GM23338 (cell line): ENCODE data around the gene WAPL. TPM values are rescaled to one million over a fixed set of nuclear protein-coding genes. Genes with fewer than 3 reads are reported as not detected.
A peak's percentile ranks its signal among the peaks of the same experiment; 100 is the strongest.

Source experiments
- ATAC-seq: fragments of 200-7000 bp; cut with Tn5 transposase; 3 replicates; pipeline ENCODE4 v1.9.1; 2020
- DNase-seq: peaks from one replicate; pipeline ENCODE4 v3.0.0-alpha.2; 2015; ENCODE audit warnings: low spot score
- H2AFZ ChIP-seq: fragments of 200-600 bp; sonication (generic); 2 replicates; pipeline ENCODE4 v1.8.0; 2016; ENCODE audit warnings: antibody characterized with exemption, mild to moderate bottlenecking, moderate library complexity
- H3F3A ChIP-seq: fragments of 200-600 bp; sonication (generic); replicated peaks from 2 replicates; pipeline ENCODE4 v1.8.0; 2017; ENCODE audit warnings: antibody characterized with exemption, mixed run types, low read depth
- H3K27ac ChIP-seq: fragments of 200-600 bp; sonication (generic); 2 replicates; pipeline ENCODE4 v1.6.1; 2016; ENCODE audit warnings: low read depth
- H3K27me3 ChIP-seq: fragments of 200-600 bp; sonication (generic); 2 replicates; pipeline ENCODE4 v1.8.0; 2016; ENCODE audit warnings: mild to moderate bottlenecking, mixed run types, moderate library complexity; ENCODE audit not compliant: insufficient read depth
- H3K36me3 ChIP-seq: fragments of 200-600 bp; sonication (generic); 2 replicates; pipeline ENCODE4 v1.8.0; 2016; ENCODE audit warnings: mild to moderate bottlenecking; ENCODE audit not compliant: insufficient read depth
- H3K4me1 ChIP-seq: fragments of 200-600 bp; sonication (generic); 2 replicates; pipeline ENCODE4 v1.8.0; 2016; ENCODE audit warnings: mild to moderate bottlenecking, moderate library complexity; ENCODE audit not compliant: insufficient read depth
- H3K4me2 ChIP-seq: fragments of 200-600 bp; sonication (generic); 2 replicates; pipeline ENCODE4 v1.7.1; 2017; ENCODE audit warnings: mixed run types
- H3K4me3 ChIP-seq: fragments of 200-600 bp; sonication (generic); 2 replicates; pipeline ENCODE4 v1.6.1; 2016; ENCODE audit warnings: mixed run types
- H3K79me2 ChIP-seq: fragments of 200-600 bp; sonication (generic); replicated peaks from 2 replicates; pipeline ENCODE4 v1.8.0; 2017; ENCODE audit warnings: mild to moderate bottlenecking; ENCODE audit not compliant: insufficient read depth
- H3K9me2 ChIP-seq: fragments of 200-600 bp; sonication (generic); 2 replicates; pipeline ENCODE4 v1.8.0; 2017; ENCODE audit not compliant: insufficient read depth
- H4K20me1 ChIP-seq: fragments of 200-600 bp; sonication (generic); replicated peaks from 2 replicates; pipeline ENCODE4 v1.8.0; 2017; ENCODE audit warnings: mild to moderate bottlenecking; ENCODE audit not compliant: insufficient read depth
- H3K27ac Mint-ChIP-seq: 2 replicates; pipeline ENCODE4 v1.8.0; 2020; ENCODE audit warnings: inconsistent platforms, mild to moderate bottlenecking, moderate library complexity, mixed read lengths
- H3K27me3 Mint-ChIP-seq: 3 replicates; pipeline ENCODE4 v1.8.0; 2022; ENCODE audit warnings: low read depth, mild to moderate bottlenecking, moderate library complexity, mixed read lengths, inconsistent platforms; ENCODE audit not compliant: insufficient read depth, poor library complexity
- H3K36me3 Mint-ChIP-seq: 3 replicates; pipeline ENCODE4 v1.8.0; 2021; ENCODE audit warnings: low read depth, mild to moderate bottlenecking, inconsistent platforms, moderate library complexity, mixed read lengths
- H3K4me1 Mint-ChIP-seq: 3 replicates; pipeline ENCODE4 v1.8.0; 2020; ENCODE audit warnings: mild to moderate bottlenecking, inconsistent platforms, mixed read lengths
- H3K4me3 Mint-ChIP-seq: 3 replicates; pipeline ENCODE4 v1.8.0; 2021; ENCODE audit warnings: moderate library complexity, mild to moderate bottlenecking, inconsistent platforms, mixed read lengths
- H3K9me3 Mint-ChIP-seq: 3 replicates; pipeline ENCODE4 v1.8.0; 2020; ENCODE audit warnings: moderate library complexity, mild to moderate bottlenecking, inconsistent platforms, mixed read lengths
- CREB1 ChIP-seq: fragments of 250-450 bp; sonication (Bioruptor Pico); IDR thresholded peaks from 2 replicates; pipeline ENCODE4 v1.5.0; 2020; ENCODE audit warnings: low read depth, mild to moderate bottlenecking, moderate library complexity
- EZH2 ChIP-seq: fragments of 200-600 bp; sonication (generic); IDR thresholded peaks from one replicate; pipeline ENCODE4 v1.8.0; 2017; ENCODE audit warnings: antibody characterized with exemption, mild to moderate bottlenecking, low read depth; ENCODE audit not compliant: unreplicated experiment
- EZH2phosphoT487 ChIP-seq: fragments of 200-600 bp; sonication (generic); IDR thresholded peaks from one replicate; pipeline ENCODE4 v1.8.1; 2018; ENCODE audit warnings: antibody characterized with exemption; ENCODE audit not compliant: unreplicated experiment
- JUNB ChIP-seq: IDR thresholded peaks from one replicate; pipeline ENCODE4 v1.6.1; 2016; ENCODE audit warnings: antibody characterized with exemption; ENCODE audit not compliant: unreplicated experiment
- NANOG ChIP-seq: IDR thresholded peaks from 2 replicates; pipeline ENCODE4 v1.6.1; 2016; ENCODE audit warnings: antibody characterized with exemption, borderline replicate concordance
- POLR2AphosphoS5 ChIP-seq: IDR thresholded peaks from 2 replicates; pipeline ENCODE4 v1.6.1; 2016; ENCODE audit warnings: antibody characterized with exemption, low read depth
- STAT1 ChIP-seq: IDR thresholded peaks from one replicate; pipeline ENCODE4 v1.6.1; 2016; ENCODE audit warnings: antibody characterized with exemption; ENCODE audit not compliant: unreplicated experiment
- ZNF114 ChIP-seq: fragments of 250-450 bp; sonication (Bioruptor Pico); IDR thresholded peaks from 2 replicates; pipeline ENCODE4 v1.5.0; 2020; ENCODE audit warnings: mild to moderate bottlenecking, moderate library complexity
- ZNF331 ChIP-seq: fragments of 250-450 bp; sonication (Bioruptor Pico); IDR thresholded peaks from 2 replicates; pipeline ENCODE4 v1.5.0; 2020; ENCODE audit warnings: low read depth, mild to moderate bottlenecking, moderate library complexity
- polyA plus RNA-seq: library from polyadenylated mRNA; unstranded; fragments of >200 nt; fragmentation: Nextera tagmentation; extraction: Ambion mirVana; gene quantifications from 2 replicates; pipeline ENCODE4 v1.2.1, GENCODE V29; 2016
- total RNA-seq: library from RNA; depleted of rRNA; stranded (reverse); fragments of >200 nt; shearing (Covaris generic); gene quantifications from 2 replicates; pipeline ENCODE4 v1.2.3, GENCODE V29; 2014
- TF ChIP-seq, protein P1 (sequence below): IDR thresholded peaks from 2 replicates; pipeline ENCODE4 v1.6.1; 2016; ENCODE audit warnings: antibody characterized with exemption
- TF ChIP-seq, protein P2 (sequence below): IDR thresholded peaks from one replicate; pipeline ENCODE4 v1.6.1; 2018; ENCODE audit warnings: antibody characterized with exemption; ENCODE audit not compliant: unreplicated experiment
- TF ChIP-seq, protein P3 (sequence below): fragments of 250-450 bp; sonication (Bioruptor Pico); IDR thresholded peaks from 2 replicates; pipeline ENCODE4 v1.5.0; 2020; ENCODE audit warnings: mild to moderate bottlenecking, moderate library complexity
- TF ChIP-seq, protein P4 (sequence below), 2 experiments: fragments of 200-600 bp in 1 of 2; sonication (generic) in 1 of 2; conservative IDR thresholded peaks; 2 replicates each; pipeline versions ENCODE4 v1.5.1 to v1.6.1; 2016 to 2017; ENCODE audit warnings: antibody characterized with exemption in 2 of 2, low read depth in 2 of 2, mild to moderate bottlenecking in 2 of 2, moderate library complexity in 1 of 2

The WAPL gene
- total and polyA plus RNA-seq, 2 experiments from 2014 or later = 25.2 to 60.8 TPM

DNA sequence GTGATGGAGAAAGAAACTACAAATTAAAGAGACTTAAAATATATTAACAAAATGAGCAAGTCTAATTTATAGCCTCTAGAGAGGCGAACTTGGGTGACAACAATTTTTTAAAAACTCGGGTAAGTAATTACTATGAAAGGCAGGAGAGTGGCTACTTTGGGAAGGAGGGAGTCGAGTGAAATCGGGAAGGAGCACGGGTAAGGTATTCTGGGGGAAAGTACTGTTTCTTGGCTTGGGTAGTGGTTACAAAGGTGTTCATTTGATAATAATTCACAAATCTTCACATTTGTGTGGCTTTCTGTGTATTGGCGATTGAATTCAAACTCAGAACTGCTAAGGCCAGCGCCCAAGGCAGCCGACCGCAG lies 122.1 kb downstream of the WAPL start:
- H3K9me3 Mint-ChIP-seq = no peaks in the 10 kb centered on the region
- H3K4me1 Mint-ChIP-seq = peaks cover 19% of the 10 kb centered on the region
- Histone ChIP-seq H3K27me3 (peaks cover 53% of the 10 kb centered on the region), H4K20me1 (no peaks in the 10 kb centered on the region), H3K4me1 (peaks cover 18% of the 10 kb centered on the region), H3K27ac (no peak overlapping the region), H3K4me2 (peak overlapping the region; percentile 7), H3K36me3 (no peaks in the 10 kb centered on the region), H3K4me3 (peak overlapping the region; percentile 74; the same call in 1 of the 2 replicates), H3F3A (peaks cover 6% of the 10 kb centered on the region; the same call in 1 of the 2 replicates), H3K79me2 (no peaks in the 10 kb centered on the region), H3K9me2 (no peaks in the 10 kb centered on the region), H2AFZ (peak overlapping the region; percentile 26; the same call in 1 of the 2 replicates)
- ATAC-seq = no peak
- peak overlapping the region; percentile 72 for H3K4me3 Mint-ChIP-seq
- H3K27ac Mint-ChIP-seq = no peak overlapping the region
- no peaks in the 10 kb centered on the region; the same call in 2 of the 3 replicates for H3K36me3 Mint-ChIP-seq
- H3K27me3 Mint-ChIP-seq = peaks cover 37% of the 10 kb centered on the region
- TF ChIP-seq, protein P1, sequence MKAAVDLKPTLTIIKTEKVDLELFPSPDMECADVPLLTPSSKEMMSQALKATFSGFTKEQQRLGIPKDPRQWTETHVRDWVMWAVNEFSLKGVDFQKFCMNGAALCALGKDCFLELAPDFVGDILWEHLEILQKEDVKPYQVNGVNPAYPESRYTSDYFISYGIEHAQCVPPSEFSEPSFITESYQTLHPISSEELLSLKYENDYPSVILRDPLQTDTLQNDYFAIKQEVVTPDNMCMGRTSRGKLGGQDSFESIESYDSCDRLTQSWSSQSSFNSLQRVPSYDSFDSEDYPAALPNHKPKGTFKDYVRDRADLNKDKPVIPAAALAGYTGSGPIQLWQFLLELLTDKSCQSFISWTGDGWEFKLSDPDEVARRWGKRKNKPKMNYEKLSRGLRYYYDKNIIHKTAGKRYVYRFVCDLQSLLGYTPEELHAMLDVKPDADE = no peak
- TF ChIP-seq ZNF114 (CRISPR knock-in tag) = no peak
- TF ChIP-seq CREB1 (CRISPR knock-in tag) = no peak
- TF ChIP-seq, protein P2, sequence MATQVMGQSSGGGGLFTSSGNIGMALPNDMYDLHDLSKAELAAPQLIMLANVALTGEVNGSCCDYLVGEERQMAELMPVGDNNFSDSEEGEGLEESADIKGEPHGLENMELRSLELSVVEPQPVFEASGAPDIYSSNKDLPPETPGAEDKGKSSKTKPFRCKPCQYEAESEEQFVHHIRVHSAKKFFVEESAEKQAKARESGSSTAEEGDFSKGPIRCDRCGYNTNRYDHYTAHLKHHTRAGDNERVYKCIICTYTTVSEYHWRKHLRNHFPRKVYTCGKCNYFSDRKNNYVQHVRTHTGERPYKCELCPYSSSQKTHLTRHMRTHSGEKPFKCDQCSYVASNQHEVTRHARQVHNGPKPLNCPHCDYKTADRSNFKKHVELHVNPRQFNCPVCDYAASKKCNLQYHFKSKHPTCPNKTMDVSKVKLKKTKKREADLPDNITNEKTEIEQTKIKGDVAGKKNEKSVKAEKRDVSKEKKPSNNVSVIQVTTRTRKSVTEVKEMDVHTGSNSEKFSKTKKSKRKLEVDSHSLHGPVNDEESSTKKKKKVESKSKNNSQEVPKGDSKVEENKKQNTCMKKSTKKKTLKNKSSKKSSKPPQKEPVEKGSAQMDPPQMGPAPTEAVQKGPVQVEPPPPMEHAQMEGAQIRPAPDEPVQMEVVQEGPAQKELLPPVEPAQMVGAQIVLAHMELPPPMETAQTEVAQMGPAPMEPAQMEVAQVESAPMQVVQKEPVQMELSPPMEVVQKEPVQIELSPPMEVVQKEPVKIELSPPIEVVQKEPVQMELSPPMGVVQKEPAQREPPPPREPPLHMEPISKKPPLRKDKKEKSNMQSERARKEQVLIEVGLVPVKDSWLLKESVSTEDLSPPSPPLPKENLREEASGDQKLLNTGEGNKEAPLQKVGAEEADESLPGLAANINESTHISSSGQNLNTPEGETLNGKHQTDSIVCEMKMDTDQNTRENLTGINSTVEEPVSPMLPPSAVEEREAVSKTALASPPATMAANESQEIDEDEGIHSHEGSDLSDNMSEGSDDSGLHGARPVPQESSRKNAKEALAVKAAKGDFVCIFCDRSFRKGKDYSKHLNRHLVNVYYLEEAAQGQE = no peak
- TF ChIP-seq POLR2AphosphoS5 = no peak
- TF ChIP-seq EZH2phosphoT487 = no peak
- no peak for TF ChIP-seq EZH2
- no peak for TF ChIP-seq JUNB
- TF ChIP-seq STAT1 = no peak
- no peak for TF ChIP-seq ZNF331 (CRISPR knock-in tag)
- TF ChIP-seq, protein P3, sequence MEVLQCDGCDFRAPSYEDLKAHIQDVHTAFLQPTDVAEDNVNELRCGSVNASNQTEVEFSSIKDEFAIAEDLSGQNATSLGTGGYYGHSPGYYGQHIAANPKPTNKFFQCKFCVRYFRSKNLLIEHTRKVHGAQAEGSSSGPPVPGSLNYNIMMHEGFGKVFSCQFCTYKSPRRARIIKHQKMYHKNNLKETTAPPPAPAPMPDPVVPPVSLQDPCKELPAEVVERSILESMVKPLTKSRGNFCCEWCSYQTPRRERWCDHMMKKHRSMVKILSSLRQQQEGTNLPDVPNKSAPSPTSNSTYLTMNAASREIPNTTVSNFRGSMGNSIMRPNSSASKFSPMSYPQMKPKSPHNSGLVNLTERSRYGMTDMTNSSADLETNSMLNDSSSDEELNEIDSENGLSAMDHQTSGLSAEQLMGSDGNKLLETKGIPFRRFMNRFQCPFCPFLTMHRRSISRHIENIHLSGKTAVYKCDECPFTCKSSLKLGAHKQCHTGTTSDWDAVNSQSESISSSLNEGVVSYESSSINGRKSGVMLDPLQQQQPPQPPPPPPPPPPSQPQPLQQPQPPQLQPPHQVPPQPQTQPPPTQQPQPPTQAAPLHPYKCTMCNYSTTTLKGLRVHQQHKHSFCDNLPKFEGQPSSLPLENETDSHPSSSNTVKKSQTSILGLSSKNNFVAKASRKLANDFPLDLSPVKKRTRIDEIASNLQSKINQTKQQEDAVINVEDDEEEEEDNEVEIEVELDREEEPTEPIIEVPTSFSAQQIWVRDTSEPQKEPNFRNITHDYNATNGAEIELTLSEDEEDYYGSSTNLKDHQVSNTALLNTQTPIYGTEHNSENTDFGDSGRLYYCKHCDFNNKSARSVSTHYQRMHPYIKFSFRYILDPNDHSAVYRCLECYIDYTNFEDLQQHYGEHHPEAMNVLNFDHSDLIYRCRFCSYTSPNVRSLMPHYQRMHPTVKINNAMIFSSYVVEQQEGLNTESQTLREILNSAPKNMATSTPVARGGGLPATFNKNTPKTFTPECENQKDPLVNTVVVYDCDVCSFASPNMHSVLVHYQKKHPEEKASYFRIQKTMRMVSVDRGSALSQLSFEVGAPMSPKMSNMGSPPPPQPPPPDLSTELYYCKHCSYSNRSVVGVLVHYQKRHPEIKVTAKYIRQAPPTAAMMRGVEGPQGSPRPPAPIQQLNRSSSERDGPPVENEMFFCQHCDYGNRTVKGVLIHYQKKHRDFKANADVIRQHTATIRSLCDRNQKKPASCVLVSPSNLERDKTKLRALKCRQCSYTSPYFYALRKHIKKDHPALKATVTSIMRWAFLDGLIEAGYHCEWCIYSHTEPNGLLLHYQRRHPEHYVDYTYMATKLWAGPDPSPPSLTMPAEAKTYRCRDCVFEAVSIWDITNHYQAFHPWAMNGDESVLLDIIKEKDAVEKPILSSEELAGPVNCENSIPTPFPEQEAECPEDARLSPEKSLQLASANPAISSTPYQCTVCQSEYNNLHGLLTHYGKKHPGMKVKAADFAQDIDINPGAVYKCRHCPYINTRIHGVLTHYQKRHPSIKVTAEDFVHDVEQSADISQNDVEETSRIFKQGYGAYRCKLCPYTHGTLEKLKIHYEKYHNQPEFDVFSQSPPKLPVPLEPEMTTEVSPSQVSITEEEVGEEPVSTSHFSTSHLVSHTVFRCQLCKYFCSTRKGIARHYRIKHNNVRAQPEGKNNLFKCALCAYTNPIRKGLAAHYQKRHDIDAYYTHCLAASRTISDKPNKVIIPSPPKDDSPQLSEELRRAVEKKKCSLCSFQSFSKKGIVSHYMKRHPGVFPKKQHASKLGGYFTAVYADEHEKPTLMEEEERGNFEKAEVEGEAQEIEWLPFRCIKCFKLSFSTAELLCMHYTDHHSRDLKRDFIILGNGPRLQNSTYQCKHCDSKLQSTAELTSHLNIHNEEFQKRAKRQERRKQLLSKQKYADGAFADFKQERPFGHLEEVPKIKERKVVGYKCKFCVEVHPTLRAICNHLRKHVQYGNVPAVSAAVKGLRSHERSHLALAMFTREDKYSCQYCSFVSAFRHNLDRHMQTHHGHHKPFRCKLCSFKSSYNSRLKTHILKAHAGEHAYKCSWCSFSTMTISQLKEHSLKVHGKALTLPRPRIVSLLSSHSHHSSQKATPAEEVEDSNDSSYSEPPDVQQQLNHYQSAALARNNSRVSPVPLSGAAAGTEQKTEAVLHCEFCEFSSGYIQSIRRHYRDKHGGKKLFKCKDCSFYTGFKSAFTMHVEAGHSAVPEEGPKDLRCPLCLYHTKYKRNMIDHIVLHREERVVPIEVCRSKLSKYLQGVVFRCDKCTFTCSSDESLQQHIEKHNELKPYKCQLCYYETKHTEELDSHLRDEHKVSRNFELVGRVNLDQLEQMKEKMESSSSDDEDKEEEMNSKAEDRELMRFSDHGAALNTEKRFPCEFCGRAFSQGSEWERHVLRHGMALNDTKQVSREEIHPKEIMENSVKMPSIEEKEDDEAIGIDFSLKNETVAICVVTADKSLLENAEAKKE = no peak
- TF ChIP-seq, protein P4, sequence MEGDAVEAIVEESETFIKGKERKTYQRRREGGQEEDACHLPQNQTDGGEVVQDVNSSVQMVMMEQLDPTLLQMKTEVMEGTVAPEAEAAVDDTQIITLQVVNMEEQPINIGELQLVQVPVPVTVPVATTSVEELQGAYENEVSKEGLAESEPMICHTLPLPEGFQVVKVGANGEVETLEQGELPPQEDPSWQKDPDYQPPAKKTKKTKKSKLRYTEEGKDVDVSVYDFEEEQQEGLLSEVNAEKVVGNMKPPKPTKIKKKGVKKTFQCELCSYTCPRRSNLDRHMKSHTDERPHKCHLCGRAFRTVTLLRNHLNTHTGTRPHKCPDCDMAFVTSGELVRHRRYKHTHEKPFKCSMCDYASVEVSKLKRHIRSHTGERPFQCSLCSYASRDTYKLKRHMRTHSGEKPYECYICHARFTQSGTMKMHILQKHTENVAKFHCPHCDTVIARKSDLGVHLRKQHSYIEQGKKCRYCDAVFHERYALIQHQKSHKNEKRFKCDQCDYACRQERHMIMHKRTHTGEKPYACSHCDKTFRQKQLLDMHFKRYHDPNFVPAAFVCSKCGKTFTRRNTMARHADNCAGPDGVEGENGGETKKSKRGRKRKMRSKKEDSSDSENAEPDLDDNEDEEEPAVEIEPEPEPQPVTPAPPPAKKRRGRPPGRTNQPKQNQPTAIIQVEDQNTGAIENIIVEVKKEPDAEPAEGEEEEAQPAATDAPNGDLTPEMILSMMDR (conservative IDR thresholded peaks at IDR 0.05; ENCODE audit: low read depth in 2 of 2) = no peak
- no peak for TF ChIP-seq NANOG
- no peak for DNase-seq
